Thymus (tissue), 14 donors: ENCODE measurements around the gene NYAP2. TPM values are rescaled to one million over a fixed set of nuclear protein-coding genes. Genes with fewer than 3 reads are reported as not detected.
A peak's percentile ranks its signal among the peaks of the same experiment; 100 is the strongest.

Experiments
- DNase-seq, 9 donors: peaks; one replicate each; pipeline ENCODE4 v3.0.0-alpha.2; 2013; ENCODE audit warnings: low spot score in 9 of 9, low read depth in 6 of 9, missing footprints in 1 of 9
- H3K27ac ChIP-seq, 2 donors: one replicate each; pipeline ENCODE4 v1.5.1; 2013; ENCODE audit warnings: control low read depth in 1 of 2, low read depth in 1 of 2, low read length in 1 of 2, mild to moderate bottlenecking in 1 of 2, moderate library complexity in 1 of 2
- H3K27me3 ChIP-seq, 2 donors: one replicate each; pipeline ENCODE4 v1.5.1; 2013; ENCODE audit warnings: low read length in 1 of 2; ENCODE audit not compliant: control insufficient read depth in 2 of 2, insufficient read depth in 1 of 2
- H3K36me3 ChIP-seq, 2 donors: one replicate each; pipeline ENCODE4 v1.5.1; 2013; ENCODE audit warnings: low read length in 1 of 2, mild to moderate bottlenecking in 1 of 2, moderate library complexity in 1 of 2; ENCODE audit not compliant: control insufficient read depth in 2 of 2, insufficient read depth in 2 of 2
- H3K4me1 ChIP-seq, 2 donors: one replicate each; pipeline ENCODE4 v1.5.1; 2013; ENCODE audit warnings: low read length in 2 of 2; ENCODE audit not compliant: control insufficient read depth in 2 of 2, insufficient read depth in 2 of 2
- H3K4me3 ChIP-seq, 2 donors: one replicate each; pipeline ENCODE4 v1.5.1; 2013; ENCODE audit warnings: low read length in 2 of 2, control low read depth in 1 of 2, mild to moderate bottlenecking in 1 of 2
- H3K9me3 ChIP-seq, 2 donors: one replicate each; pipeline ENCODE4 v1.5.1; 2013; ENCODE audit warnings: low read length in 1 of 2, mild to moderate bottlenecking in 1 of 2; ENCODE audit not compliant: control insufficient read depth in 2 of 2, insufficient read depth in 1 of 2
- WGBS: extraction: QIAGEN DNeasy Blood & Tissue Kit; methylation state at CpG from one replicate; pipeline ENCODE4 v1.1.7; 2013; 5-methylcytosine and 5-hydroxymethylcytosine counted together
- long read RNA-seq, 10 donors: transcript quantifications; one replicate each; lab custom pipeline, GENCODE V29; 2026
- polyA plus RNA-seq: library from polyadenylated mRNA; stranded (reverse); fragments of 200-250 nt; gene quantifications from one replicate; pipeline ENCODE4 v1.2.3, GENCODE V29; 2013
- total RNA-seq: library from RNA; stranded (reverse); fragments of 120-200 nt; gene quantifications from one replicate; pipeline ENCODE4 v1.2.4, GENCODE V29; 2013
- donor health status: healthy.

The NYAP2 gene
- total RNA-seq (0.05 TPM), polyA plus RNA-seq (0.02 TPM)
- long read RNA-seq, donor 1 = 0 reads
- long read RNA-seq, donor 2 = 0 reads
- long read RNA-seq, donor 3 = 0 reads
- long read RNA-seq, donor 4 = 0 reads
- long read RNA-seq, donor 5 = 0 reads
- long read RNA-seq, donor 6 = 0 reads
- long read RNA-seq, donor 7 = 0 reads
- long read RNA-seq, donor 8 = 0 reads
- long read RNA-seq, donor 9 = 0 reads
- long read RNA-seq, donor 10 = 0 reads

GRCh38 chr2:225399504-225399903 is at the start of gene NYAP2:
NYAP2 (plus strand) TSS chr2:225399710; CDS start chr2:225408881, 9,171 bp downstream.
- WGBS = 62% methylated on average over 5 of the region's 5 CpGs
- Histone ChIP-seq H3K9me3 (no peaks in the 10 kb centered on the region), H3K4me3 (no peak within 1 kb of the TSS), H3K27me3 (no peaks in the 10 kb centered on the region), H3K27ac (no peak within 1 kb of the TSS), H3K4me1 (no peaks in the 10 kb centered on the region), H3K36me3 (no peaks in the 10 kb centered on the region)
- DNase-seq = peak in 1 of 9 donors; percentile 2

- Histone ChIP-seq H3K4me1 (no peaks in the 10 kb centered on the region), H3K9me3 (no peaks in the 10 kb centered on the region), H3K36me3 (no peaks in the 10 kb centered on the region), H3K27me3 (no peaks in the 10 kb centered on the region), H3K4me3 (no peak overlapping the region), H3K27ac (no peak overlapping the region)
- DNase-seq = no peak
- 87% methylated on average over 1 of the region's 1 CpG for WGBS
These were observed 45.9 kb upstream of the NYAP2 start for GRCh38 chr2:225353579-225354085.

- 14% methylated on average over 3 of the region's 3 CpGs for WGBS
- H3K4me3 ChIP-seq = no peak overlapping the region
- DNase-seq = no peak
- no peaks in the 10 kb centered on the region for H3K4me1 ChIP-seq
- no peaks in the 10 kb centered on the region for H3K36me3 ChIP-seq
- H3K27ac ChIP-seq = no peak overlapping the region
- H3K27me3 ChIP-seq = no peaks in the 10 kb centered on the region
- H3K9me3 ChIP-seq = no peaks in the 10 kb centered on the region
These were observed 45.2 kb upstream of the NYAP2 start for GRCh38 chr2:225354281-225354774.

- 88% methylated on average over 3 of the region's 3 CpGs for WGBS
These were observed 43.7 kb upstream of the NYAP2 start for GRCh38 chr2:225355788-225356187.

GRCh38 chr2:225366731-225367130 is 32.8 kb upstream of the NYAP2 start:
- H3K27ac ChIP-seq = no peak overlapping the region
- no peaks in the 10 kb centered on the region for H3K4me1 ChIP-seq
- no peaks in the 10 kb centered on the region for H3K36me3 ChIP-seq
- no peak for DNase-seq
- no peaks in the 10 kb centered on the region for H3K27me3 ChIP-seq
- no peaks in the 10 kb centered on the region for H3K9me3 ChIP-seq
- no peak overlapping the region for H3K4me3 ChIP-seq

More at GRCh38 chr2:225355788-225356187, 43.7 kb upstream of the NYAP2 start:
- Histone ChIP-seq H3K27me3 (no peaks in the 10 kb centered on the region), H3K9me3 (no peaks in the 10 kb centered on the region), H3K36me3 (no peaks in the 10 kb centered on the region), H3K4me1 (no peaks in the 10 kb centered on the region), H3K27ac (no peak overlapping the region), H3K4me3 (no peak overlapping the region)
- no peak for DNase-seq

GRCh38 chr2:225367482-225367881 is 32.0 kb upstream of the NYAP2 start:
- 63% methylated on average over 1 of the region's 1 CpG for WGBS
- no peak overlapping the region for H3K27ac ChIP-seq
- no peaks in the 10 kb centered on the region for H3K9me3 ChIP-seq
- H3K36me3 ChIP-seq = no peaks in the 10 kb centered on the region
- DNase-seq = no peak
- no peaks in the 10 kb centered on the region for H3K4me1 ChIP-seq
- H3K4me3 ChIP-seq = no peak overlapping the region
- no peaks in the 10 kb centered on the region for H3K27me3 ChIP-seq

GRCh38 chr2:225378984-225379383 is 20.5 kb upstream of the NYAP2 start:
- Histone ChIP-seq H3K4me1 (no peaks in the 10 kb centered on the region), H3K9me3 (no peaks in the 10 kb centered on the region), H3K27ac (no peak overlapping the region), H3K4me3 (no peak overlapping the region), H3K27me3 (no peaks in the 10 kb centered on the region), H3K36me3 (no peaks in the 10 kb centered on the region)
- WGBS = 88% methylated on average over 3 of the region's 3 CpGs
- no peak for DNase-seq

GRCh38 chr2:225379856-225380255 is 19.7 kb upstream of the NYAP2 start:
- Histone ChIP-seq H3K9me3 (no peaks in the 10 kb centered on the region), H3K4me3 (no peak overlapping the region), H3K36me3 (no peaks in the 10 kb centered on the region), H3K4me1 (no peaks in the 10 kb centered on the region), H3K27me3 (no peaks in the 10 kb centered on the region), H3K27ac (no peak overlapping the region)
- 94% methylated on average over 6 of the region's 6 CpGs for WGBS
- no peak for DNase-seq

GRCh38 chr2:225381609-225382008 is 17.9 kb upstream of the NYAP2 start:
- no peak overlapping the region for H3K4me3 ChIP-seq
- no peaks in the 10 kb centered on the region for H3K4me1 ChIP-seq
- H3K9me3 ChIP-seq = no peaks in the 10 kb centered on the region
- no peak for DNase-seq
- H3K36me3 ChIP-seq = no peaks in the 10 kb centered on the region
- no peaks in the 10 kb centered on the region for H3K27me3 ChIP-seq
- no peak overlapping the region for H3K27ac ChIP-seq
- WGBS = 87% methylated on average over 4 of the region's 4 CpGs
